ENCODE results near the gene OR2T11.
"Not testable (repeated sequence)": the region's sequence is repeated elsewhere in the genome, so short reads cannot be mapped to it uniquely, and the experiment has no call there.

OR2T11 gene

GRCh38 chr1:248618119-248618518 lies 16.8 kb downstream of the OR2T11 start:
- DNase-seq = no peak

GRCh38 chr1:248613742-248614141 lies 21.1 kb downstream of the OR2T11 start:
- no peak for DNase-seq

- DNase-seq = no peak
Observed at GRCh38 chr1:248611883-248612414, 22.9 kb downstream of the OR2T11 start.

- no peak for DNase-seq
Observed at GRCh38 chr1:248610301-248610700, 24.6 kb downstream of the OR2T11 start.

GRCh38 chr1:248599396-248599795 lies 35.5 kb downstream of the OR2T11 start:
- DNase-seq = no peak

- no peak for DNase-seq
Observed at GRCh38 chr1:248597589-248597988, 37.3 kb downstream of the OR2T11 start, which contains the start of gene OR2T10. Gene OR2T10 (minus strand): TSS chr1:248597700. CDS start chr1:248593768, 3,932 bp downstream.

GRCh38 chr1:248596615-248597014 lies 38.3 kb downstream of the OR2T11 start:
- DNase-seq = no peak

- DNase-seq = no peak
Observed at GRCh38 chr1:248593226-248593625, 41.7 kb downstream of the OR2T11 start.

GRCh38 chr1:248592655-248593054 lies 42.2 kb downstream of the OR2T11 start:
- no peak for DNase-seq

- no peak for DNase-seq
Observed at GRCh38 chr1:248590055-248590454, 44.8 kb downstream of the OR2T11 start.

- DNase-seq = no peak
Observed at GRCh38 chr1:248589334-248589733, 45.6 kb downstream of the OR2T11 start.

- DNase-seq = no peak
Observed at GRCh38 chr1:248585266-248585665, 49.6 kb downstream of the OR2T11 start.

- DNase-seq = no peak
Observed at GRCh38 chr1:248576260-248576980, 58.5 kb downstream of the OR2T11 start.

- DNase-seq = not testable (repeated sequence)
Observed at GRCh38 chr1:248574657-248575056, 60.2 kb downstream of the OR2T11 start, which contains the start of gene OR2T34. Gene OR2T34 (minus strand): TSS chr1:248574757. CDS start chr1:248574757, 0 bp downstream.

GRCh38 chr1:248573856-248574255 lies 61.0 kb downstream of the OR2T11 start:
- DNase-seq = not testable (repeated sequence)

Measured in fibroblast of skin of right quadriceps (primary cell).